GM23338 (cell line): ENCODE results near the gene TMX2. TPM values are rescaled to one million over a fixed set of nuclear protein-coding genes. Genes with fewer than 3 reads are reported as not detected.

Experiments used
- ATAC-seq: fragments of 200-7000 bp; cut with Tn5 transposase; 3 replicates; pipeline ENCODE4 v1.9.1; 2020
- DNase-seq: peaks from one replicate; pipeline ENCODE4 v3.0.0-alpha.2; 2015; ENCODE audit warnings: low spot score
- H2AFZ ChIP-seq: fragments of 200-600 bp; sonication (generic); 2 replicates; pipeline ENCODE4 v1.8.0; 2016; ENCODE audit warnings: antibody characterized with exemption, mild to moderate bottlenecking, moderate library complexity
- H3F3A ChIP-seq: fragments of 200-600 bp; sonication (generic); replicated peaks from 2 replicates; pipeline ENCODE4 v1.8.0; 2017; ENCODE audit warnings: antibody characterized with exemption, mixed run types, low read depth
- H3K27ac ChIP-seq: fragments of 200-600 bp; sonication (generic); 2 replicates; pipeline ENCODE4 v1.6.1; 2016; ENCODE audit warnings: low read depth
- H3K27me3 ChIP-seq: fragments of 200-600 bp; sonication (generic); 2 replicates; pipeline ENCODE4 v1.8.0; 2016; ENCODE audit warnings: mild to moderate bottlenecking, mixed run types, moderate library complexity; ENCODE audit not compliant: insufficient read depth
- H3K36me3 ChIP-seq: fragments of 200-600 bp; sonication (generic); 2 replicates; pipeline ENCODE4 v1.8.0; 2016; ENCODE audit warnings: mild to moderate bottlenecking; ENCODE audit not compliant: insufficient read depth
- H3K4me1 ChIP-seq: fragments of 200-600 bp; sonication (generic); 2 replicates; pipeline ENCODE4 v1.8.0; 2016; ENCODE audit warnings: mild to moderate bottlenecking, moderate library complexity; ENCODE audit not compliant: insufficient read depth
- H3K4me2 ChIP-seq: fragments of 200-600 bp; sonication (generic); 2 replicates; pipeline ENCODE4 v1.7.1; 2017; ENCODE audit warnings: mixed run types
- H3K4me3 ChIP-seq: fragments of 200-600 bp; sonication (generic); 2 replicates; pipeline ENCODE4 v1.6.1; 2016; ENCODE audit warnings: mixed run types
- H3K79me2 ChIP-seq: fragments of 200-600 bp; sonication (generic); replicated peaks from 2 replicates; pipeline ENCODE4 v1.8.0; 2017; ENCODE audit warnings: mild to moderate bottlenecking; ENCODE audit not compliant: insufficient read depth
- H3K9me2 ChIP-seq: fragments of 200-600 bp; sonication (generic); 2 replicates; pipeline ENCODE4 v1.8.0; 2017; ENCODE audit not compliant: insufficient read depth
- H4K20me1 ChIP-seq: fragments of 200-600 bp; sonication (generic); replicated peaks from 2 replicates; pipeline ENCODE4 v1.8.0; 2017; ENCODE audit warnings: mild to moderate bottlenecking; ENCODE audit not compliant: insufficient read depth
- H3K27ac Mint-ChIP-seq: 2 replicates; pipeline ENCODE4 v1.8.0; 2020; ENCODE audit warnings: inconsistent platforms, mild to moderate bottlenecking, moderate library complexity, mixed read lengths
- H3K27me3 Mint-ChIP-seq: 3 replicates; pipeline ENCODE4 v1.8.0; 2022; ENCODE audit warnings: low read depth, mild to moderate bottlenecking, moderate library complexity, mixed read lengths, inconsistent platforms; ENCODE audit not compliant: insufficient read depth, poor library complexity
- H3K36me3 Mint-ChIP-seq: 3 replicates; pipeline ENCODE4 v1.8.0; 2021; ENCODE audit warnings: low read depth, mild to moderate bottlenecking, inconsistent platforms, moderate library complexity, mixed read lengths
- H3K4me1 Mint-ChIP-seq: 3 replicates; pipeline ENCODE4 v1.8.0; 2020; ENCODE audit warnings: mild to moderate bottlenecking, inconsistent platforms, mixed read lengths
- H3K4me3 Mint-ChIP-seq: 3 replicates; pipeline ENCODE4 v1.8.0; 2021; ENCODE audit warnings: moderate library complexity, mild to moderate bottlenecking, inconsistent platforms, mixed read lengths
- H3K9me3 Mint-ChIP-seq: 3 replicates; pipeline ENCODE4 v1.8.0; 2020; ENCODE audit warnings: moderate library complexity, mild to moderate bottlenecking, inconsistent platforms, mixed read lengths
- CREB1 ChIP-seq: fragments of 250-450 bp; sonication (Bioruptor Pico); IDR thresholded peaks from 2 replicates; pipeline ENCODE4 v1.5.0; 2020; ENCODE audit warnings: low read depth, mild to moderate bottlenecking, moderate library complexity
- CTCF ChIP-seq, 2 experiments: fragments of 200-600 bp in 1 of 2; sonication (generic) in 1 of 2; conservative IDR thresholded peaks; 2 replicates each; pipeline versions ENCODE4 v1.5.1 to v1.6.1; 2016 to 2017; ENCODE audit warnings: antibody characterized with exemption in 2 of 2, low read depth in 2 of 2, mild to moderate bottlenecking in 2 of 2, moderate library complexity in 1 of 2
- ETS1 ChIP-seq: IDR thresholded peaks from 2 replicates; pipeline ENCODE4 v1.6.1; 2016; ENCODE audit warnings: antibody characterized with exemption
- EZH2 ChIP-seq: fragments of 200-600 bp; sonication (generic); IDR thresholded peaks from one replicate; pipeline ENCODE4 v1.8.0; 2017; ENCODE audit warnings: antibody characterized with exemption, mild to moderate bottlenecking, low read depth; ENCODE audit not compliant: unreplicated experiment
- NANOG ChIP-seq: IDR thresholded peaks from 2 replicates; pipeline ENCODE4 v1.6.1; 2016; ENCODE audit warnings: antibody characterized with exemption, borderline replicate concordance
- POLR2AphosphoS5 ChIP-seq: IDR thresholded peaks from 2 replicates; pipeline ENCODE4 v1.6.1; 2016; ENCODE audit warnings: antibody characterized with exemption, low read depth
- ZNF331 ChIP-seq: fragments of 250-450 bp; sonication (Bioruptor Pico); IDR thresholded peaks from 2 replicates; pipeline ENCODE4 v1.5.0; 2020; ENCODE audit warnings: low read depth, mild to moderate bottlenecking, moderate library complexity
- ZNF462 ChIP-seq: fragments of 250-450 bp; sonication (Bioruptor Pico); IDR thresholded peaks from 2 replicates; pipeline ENCODE4 v1.5.0; 2020; ENCODE audit warnings: mild to moderate bottlenecking, moderate library complexity
- polyA plus RNA-seq: library from polyadenylated mRNA; unstranded; fragments of >200 nt; fragmentation: Nextera tagmentation; extraction: Ambion mirVana; gene quantifications from 2 replicates; pipeline ENCODE4 v1.2.1, GENCODE V29; 2016
- total RNA-seq: library from RNA; depleted of rRNA; stranded (reverse); fragments of >200 nt; shearing (Covaris generic); gene quantifications from 2 replicates; pipeline ENCODE4 v1.2.3, GENCODE V29; 2014

TMX2 gene
- total and polyA plus RNA-seq, 2 experiments from 2014 or later: 59.2 to 69.3 TPM

GRCh38 chr11:57778318-57779037 lies 66.1 kb downstream of the TMX2 start:
- peaks cover 88% of the 10 kb centered on the region for H3K4me1 Mint-ChIP-seq
- Histone ChIP-seq H2AFZ (no peak overlapping the region), H3K27me3 (no peaks in the 10 kb centered on the region), H3K79me2 (peaks cover 89% of the 10 kb centered on the region), H3K4me1 (peaks cover 59% of the 10 kb centered on the region), H3K36me3 (no peaks in the 10 kb centered on the region), H3K4me3 (peak overlapping the region; percentile 28), H3K9me2 (no peaks in the 10 kb centered on the region), H3K4me2 (peak overlapping the region; percentile 64), H3F3A (no peaks in the 10 kb centered on the region; the same call in 1 of the 2 replicates), H3K27ac (peak overlapping the region; percentile 98), H4K20me1 (no peaks in the 10 kb centered on the region; the same call in 1 of the 2 replicates)
- peaks cover 2% of the 10 kb centered on the region; the same call in 1 of the 3 replicates for H3K36me3 Mint-ChIP-seq
- H3K9me3 Mint-ChIP-seq: no peaks in the 10 kb centered on the region
- H3K4me3 Mint-ChIP-seq: peak overlapping the region; percentile 50
- peak overlapping the region; percentile 99 for H3K27ac Mint-ChIP-seq
- H3K27me3 Mint-ChIP-seq: peaks cover 10% of the 10 kb centered on the region
- ATAC-seq (peak; percentile 71), DNase-seq (peak; percentile 96)
- TF ChIP-seq ZNF462 (CRISPR knock-in tag) (peak; percentile 63), EZH2 (no peak), ZNF331 (no peak), CTCF (conservative IDR thresholded peaks at IDR 0.05; ENCODE audit: low read depth in 2 of 2) (no peak), NANOG (no peak), POLR2AphosphoS5 (no peak), CREB1 (CRISPR knock-in tag) (peak; percentile 30; the same call in 1 of the 2 replicates), ETS1 (no peak)
